Epithelial cell of proximal tubule (primary cell): Measurements from ENCODE around the gene IP6K3. TPM values are rescaled to one million over a fixed set of nuclear protein-coding genes. Genes with fewer than 3 reads are reported as not detected.

Source experiments
- DNase-seq: peaks from one replicate; pipeline ENCODE4 v3.0.0-alpha.2; 2011; ENCODE audit warnings: low read depth
- H3K4me3 ChIP-seq: 2 replicates; pipeline ENCODE4 v1.5.1; 2011; ENCODE audit warnings: low read depth, mild to moderate bottlenecking, low read length
- CTCF ChIP-seq: conservative IDR thresholded peaks from 2 replicates; pipeline ENCODE4 v1.5.1; 2012; ENCODE audit warnings: low read depth, mild to moderate bottlenecking, low read length
- total RNA-seq: library from RNA; depleted of rRNA; stranded (reverse); fragments of >200 nt; gene quantifications from 2 replicates; pipeline ENCODE4 v1.2.3, GENCODE V29; 2015

The IP6K3 gene
- total RNA-seq, 1 donor from 2014 or later = 0.40 TPM

GRCh38 chr6:33684428-33684896 is 62.2 kb downstream of the IP6K3 start:
- DNase-seq = no peak
- H3K4me3 ChIP-seq = no peak overlapping the region
- TF ChIP-seq CTCF = no peak

- no peak for TF ChIP-seq CTCF
- H3K4me3 ChIP-seq = no peak overlapping the region
- no peak for DNase-seq
These were observed 62.9 kb downstream of the IP6K3 start for GRCh38 chr6:33683576-33684427.

GRCh38 chr6:33683051-33683571 is 63.6 kb downstream of the IP6K3 start:
- DNase-seq = no peak
- no peak overlapping the region for H3K4me3 ChIP-seq
- no peak for TF ChIP-seq CTCF

- DNase-seq = no peak
- H3K4me3 ChIP-seq = no peak overlapping the region
- TF ChIP-seq CTCF = no peak
These were observed 64.4 kb downstream of the IP6K3 start for GRCh38 chr6:33682341-33682740.

- no peak for TF ChIP-seq CTCF
- DNase-seq = no peak
- no peak overlapping the region for H3K4me3 ChIP-seq
These were observed 66.9 kb downstream of the IP6K3 start for GRCh38 chr6:33679761-33680160.

- H3K4me3 ChIP-seq = no peak overlapping the region
- TF ChIP-seq CTCF = no peak
These were observed 67.7 kb downstream of the IP6K3 start for GRCh38 chr6:33678932-33679490.

More at GRCh38 chr6:33678932-33679490, 67.7 kb downstream of the IP6K3 start:
- DNase-seq = no peak
